MM.1S (cell line): Measurements from ENCODE around the gene ACOX2.

Experiments used
- CTCF ChIP-seq: fragments of 300-600 bp; sonication (generic); IDR thresholded peaks from 2 replicates; pipeline ENCODE4 v1.5.1; 2016; ENCODE audit warnings: antibody characterized with exemption, low read length, mixed read lengths
- EZH2 ChIP-seq: fragments of 300-600 bp; sonication (generic); optimal IDR thresholded peaks from 2 replicates; pipeline ENCODE3; 2017; ENCODE audit warnings: low read depth, mild to moderate bottlenecking, antibody characterized with exemption, low read length, mixed read lengths
- EZH2phosphoT487 ChIP-seq: fragments of 300-600 bp; sonication (generic); IDR thresholded peaks from 2 replicates; pipeline ENCODE4 v1.6.1; 2018; ENCODE audit warnings: antibody characterized with exemption, low read length

GRCh38 chr3:58566398-58567250 is 29.6 kb upstream of the ACOX2 start:
- TF ChIP-seq CTCF (no peak), EZH2 (no peak), EZH2phosphoT487 (no peak)
